HG03066 (cell line): ENCODE data around the gene ZBTB49.
"Not testable (repeated sequence)": the region's sequence is repeated elsewhere in the genome, so short reads cannot be mapped to it uniquely, and the experiment has no call there.

Source experiments
- ATAC-seq: cut with Tn5 transposase; IDR thresholded peaks from one replicate; pipeline ENCODE4 v1.9.1; 2021; ENCODE audit warnings: low read depth; ENCODE audit not compliant: unreplicated experiment

ZBTB49 gene

GRCh38 chr4:4321951-4322688 is 32.1 kb downstream of the ZBTB49 start:
- ATAC-seq: no peak

DNA sequence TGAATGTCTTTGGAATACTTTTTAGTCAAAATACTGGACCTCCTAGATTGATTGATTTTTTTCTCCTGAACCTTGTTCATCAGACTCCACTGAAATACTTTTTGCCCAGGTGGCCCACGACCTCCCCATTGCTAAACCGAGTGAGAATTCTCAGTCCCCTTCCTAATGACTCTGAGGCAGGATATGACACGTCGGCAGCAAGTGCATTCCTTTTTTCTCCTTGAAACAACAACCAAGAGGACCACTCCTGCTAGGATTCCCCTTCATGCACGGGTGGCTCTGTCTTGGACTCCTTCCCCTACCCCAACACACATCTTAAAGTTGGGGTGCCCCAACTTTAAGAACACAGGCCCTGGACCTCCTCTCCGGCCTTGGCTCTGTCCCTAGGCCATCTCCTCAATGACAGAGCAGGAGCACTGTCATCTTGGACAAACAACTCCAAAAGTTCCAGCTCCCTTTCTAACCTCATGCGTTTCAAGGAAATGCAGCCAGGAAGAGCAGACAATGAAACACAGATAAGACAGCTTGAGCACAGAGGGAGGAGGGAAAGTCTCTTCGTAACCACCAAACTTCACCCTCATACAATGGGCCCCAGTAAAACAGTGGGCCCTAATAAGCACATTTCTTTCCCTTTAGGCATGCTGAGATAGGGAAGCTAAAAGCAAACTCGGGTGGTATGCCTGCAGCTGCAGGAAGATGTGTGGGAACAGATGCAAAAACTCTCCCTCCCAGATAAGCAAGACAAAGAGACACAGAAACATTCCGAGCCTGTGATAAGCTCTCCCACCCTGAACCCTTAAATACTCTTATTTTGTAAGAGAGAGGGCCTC is 33.9 kb downstream of the ZBTB49 start:
- no peak for ATAC-seq

DNA sequence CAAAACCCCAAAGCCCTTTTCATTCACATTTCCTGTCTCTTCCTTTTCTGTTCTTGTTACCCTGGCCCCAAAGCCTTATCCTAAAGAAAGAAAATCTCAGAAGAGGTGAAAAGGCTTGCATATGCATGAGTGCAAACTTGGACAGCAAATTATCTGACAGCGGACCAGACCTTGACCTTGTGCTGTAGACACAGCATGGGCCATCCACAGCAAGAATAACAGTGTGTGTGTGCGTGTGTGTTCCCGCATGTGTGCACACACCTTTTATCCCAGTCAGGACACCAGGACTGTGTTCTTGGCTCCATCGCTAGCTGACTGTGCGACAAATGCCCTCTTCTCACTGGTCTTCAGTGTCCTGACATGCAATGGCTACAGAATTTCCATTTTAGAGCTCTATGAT is 35.3 kb downstream of the ZBTB49 start:
- ATAC-seq: no peak

DNA sequence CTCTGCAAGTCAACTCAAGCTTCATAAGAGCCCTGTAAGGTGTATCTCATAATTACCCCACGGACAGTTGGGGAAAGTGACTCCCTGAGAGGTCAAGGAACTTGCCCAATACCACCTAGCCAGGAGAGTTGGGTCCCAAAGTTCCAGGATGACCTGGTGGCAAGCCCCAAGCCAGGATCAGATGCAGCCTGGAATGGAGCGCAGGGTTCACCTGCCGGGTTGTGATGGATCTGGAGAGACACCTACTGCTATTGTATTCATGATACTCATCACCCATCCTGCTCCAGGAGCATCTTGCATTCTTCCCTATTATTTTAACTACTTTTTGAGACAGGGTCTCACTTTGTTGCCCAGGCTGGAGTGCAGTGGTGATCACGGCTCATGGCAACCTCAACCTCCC is 36.1 kb downstream of the ZBTB49 start:
- no peak for ATAC-seq

DNA sequence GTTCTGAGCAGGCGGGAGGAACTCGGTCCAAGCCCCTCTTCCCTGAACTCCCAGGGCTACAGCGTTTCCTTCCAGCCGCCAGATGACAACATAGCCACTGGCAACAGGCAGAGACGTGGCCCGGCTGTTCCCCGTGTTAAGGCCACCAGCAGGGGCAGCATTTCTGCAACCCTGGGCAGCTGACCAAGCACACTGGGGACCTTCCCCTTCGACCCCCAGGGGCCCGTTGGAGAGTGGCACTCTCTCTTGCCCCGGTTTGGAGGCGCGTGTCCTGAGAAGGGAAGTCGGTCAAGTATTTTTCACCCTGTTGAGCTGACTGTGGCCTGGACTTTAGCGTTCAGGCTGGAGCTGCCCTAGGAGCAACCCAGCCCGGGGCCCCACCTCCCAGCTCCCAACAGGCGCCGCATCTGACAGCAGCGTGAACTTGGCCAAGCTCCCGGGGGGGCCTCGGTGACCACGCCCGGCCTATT is 37.6 kb downstream of the ZBTB49 start:
- no peak for ATAC-seq

DNA sequence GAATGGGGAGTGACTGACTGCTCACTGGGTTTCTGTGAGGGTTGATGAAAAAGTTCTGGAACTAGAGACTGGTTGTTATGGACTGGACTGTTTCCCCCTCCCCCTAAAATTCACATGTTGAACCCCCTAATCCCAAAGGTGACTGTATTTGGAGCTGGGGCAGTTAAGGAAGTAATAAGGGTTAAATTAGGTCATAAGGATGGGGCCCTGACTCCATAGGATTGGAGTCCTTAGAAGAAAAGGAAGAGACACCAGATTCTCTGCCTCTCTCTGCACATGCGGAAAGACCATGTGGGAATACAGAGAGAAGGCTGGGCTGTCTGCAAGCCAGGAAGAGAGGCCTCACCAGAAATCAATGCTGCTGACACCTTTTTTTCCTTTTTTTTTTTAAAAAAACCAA is 38.2 kb downstream of the ZBTB49 start:
- ATAC-seq: no peak

DNA sequence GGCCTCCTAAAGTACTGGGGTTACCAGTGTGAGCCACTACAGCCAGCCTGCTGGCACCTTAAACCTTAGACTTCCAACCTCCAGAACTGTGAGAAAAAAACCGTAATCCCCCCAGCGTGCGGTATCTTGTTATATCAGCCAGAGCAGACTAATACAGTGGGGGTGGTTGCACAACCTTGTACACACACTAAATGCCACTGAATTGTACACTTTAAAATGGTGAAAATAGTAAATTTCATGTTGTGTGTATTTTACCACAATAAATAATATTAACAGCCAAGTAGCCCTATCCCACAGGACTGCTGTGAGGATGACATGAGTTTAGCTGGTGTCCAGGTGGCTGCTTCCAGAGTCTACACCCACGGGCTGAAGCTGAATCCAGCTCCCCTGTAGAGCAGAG is 38.8 kb downstream of the ZBTB49 start:
- no peak for ATAC-seq

DNA sequence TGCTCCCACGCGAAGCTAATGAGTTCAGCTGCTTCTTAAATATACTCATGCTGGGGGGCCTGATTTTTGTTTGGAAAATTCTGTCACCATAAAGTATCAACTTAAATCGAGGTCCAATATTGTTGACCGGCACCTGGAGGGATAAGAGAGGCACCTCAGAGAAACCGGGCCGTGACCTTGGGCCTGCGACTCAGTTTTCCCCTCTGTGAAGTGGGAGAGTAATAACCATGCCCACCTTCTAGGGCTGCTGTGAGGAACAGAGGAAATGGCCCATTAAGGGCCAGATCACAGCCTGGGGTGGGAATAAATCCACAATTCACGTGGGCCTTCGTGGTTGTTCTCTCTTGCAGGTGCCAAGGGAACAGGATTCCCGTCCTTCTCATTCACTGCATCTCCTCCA is 39.4 kb downstream of the ZBTB49 start:
- ATAC-seq: no peak

- ATAC-seq: no peak
Observed at GRCh38 chr4:4330794-4331193, 40.7 kb downstream of the ZBTB49 start.

- ATAC-seq: no peak
Observed at GRCh38 chr4:4332529-4332928, 42.5 kb downstream of the ZBTB49 start.

GRCh38 chr4:4333265-4333706 is 43.2 kb downstream of the ZBTB49 start:
- ATAC-seq: no peak

DNA sequence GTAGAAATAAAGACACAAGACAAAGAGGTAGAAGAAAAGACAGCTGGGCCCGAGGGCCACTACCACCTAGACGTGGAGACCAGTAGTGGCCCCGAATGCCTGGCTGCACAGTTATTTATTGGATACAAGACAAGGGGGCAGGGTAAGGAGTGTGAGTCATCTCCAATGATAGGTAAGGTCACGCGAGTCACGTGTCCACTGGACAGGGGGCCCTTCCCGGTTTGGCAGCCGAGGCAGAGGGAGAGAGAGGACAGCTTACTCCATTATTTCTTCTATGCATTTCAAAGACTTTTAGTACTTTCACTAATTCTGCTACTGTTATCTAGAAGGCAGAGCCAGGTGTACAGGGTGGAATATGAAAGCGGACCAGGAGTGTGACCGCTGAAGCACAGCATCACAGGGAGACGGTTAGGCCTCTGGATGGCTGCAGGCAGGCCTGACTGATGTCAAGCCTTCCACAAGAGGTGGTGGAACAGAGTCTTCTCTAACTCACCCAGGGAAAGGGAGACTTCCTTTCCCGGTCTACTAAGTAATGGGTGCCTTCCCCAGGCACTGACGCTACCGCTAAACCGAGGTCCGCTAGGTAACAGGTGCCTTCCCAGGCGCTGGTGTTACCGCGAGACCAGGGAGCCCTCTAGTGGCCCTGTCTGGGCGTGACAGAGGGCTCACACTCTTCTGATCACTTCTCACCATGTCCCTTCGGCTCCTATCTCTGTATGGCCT is 44.9 kb downstream of the ZBTB49 start:
- ATAC-seq: no peak

GRCh38 chr4:4338210-4339001 is 48.4 kb downstream of the ZBTB49 start:
- ATAC-seq: no peak

DNA sequence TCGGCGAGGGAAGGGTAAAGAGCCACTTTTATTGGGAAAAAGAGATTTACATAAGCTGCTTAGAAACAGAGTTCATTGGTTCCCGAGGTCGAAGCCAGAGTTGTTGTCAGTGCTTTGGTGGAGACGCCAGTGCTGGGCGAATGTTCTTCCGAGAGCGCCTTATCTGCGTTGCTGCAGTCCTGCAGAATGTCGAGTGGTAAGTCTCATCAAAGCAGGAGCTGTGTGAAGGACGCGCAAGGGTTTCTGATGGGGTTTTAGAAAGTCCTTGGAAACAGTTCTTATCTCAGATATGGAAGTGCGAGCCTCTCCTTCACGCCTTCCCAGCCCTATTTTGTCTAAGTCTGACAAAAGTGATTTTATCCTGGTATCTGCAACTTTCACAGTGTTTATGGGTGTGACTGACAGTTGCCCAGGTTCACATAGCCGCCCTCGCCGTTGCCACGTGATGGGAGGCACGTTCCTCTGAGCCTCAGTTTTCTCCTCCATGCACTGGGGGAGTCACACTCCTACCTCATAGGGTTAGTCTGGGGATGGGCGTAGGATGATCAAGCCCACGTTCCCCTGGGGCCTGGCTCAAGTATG is 49.5 kb downstream of the ZBTB49 start:
- no peak for ATAC-seq

DNA sequence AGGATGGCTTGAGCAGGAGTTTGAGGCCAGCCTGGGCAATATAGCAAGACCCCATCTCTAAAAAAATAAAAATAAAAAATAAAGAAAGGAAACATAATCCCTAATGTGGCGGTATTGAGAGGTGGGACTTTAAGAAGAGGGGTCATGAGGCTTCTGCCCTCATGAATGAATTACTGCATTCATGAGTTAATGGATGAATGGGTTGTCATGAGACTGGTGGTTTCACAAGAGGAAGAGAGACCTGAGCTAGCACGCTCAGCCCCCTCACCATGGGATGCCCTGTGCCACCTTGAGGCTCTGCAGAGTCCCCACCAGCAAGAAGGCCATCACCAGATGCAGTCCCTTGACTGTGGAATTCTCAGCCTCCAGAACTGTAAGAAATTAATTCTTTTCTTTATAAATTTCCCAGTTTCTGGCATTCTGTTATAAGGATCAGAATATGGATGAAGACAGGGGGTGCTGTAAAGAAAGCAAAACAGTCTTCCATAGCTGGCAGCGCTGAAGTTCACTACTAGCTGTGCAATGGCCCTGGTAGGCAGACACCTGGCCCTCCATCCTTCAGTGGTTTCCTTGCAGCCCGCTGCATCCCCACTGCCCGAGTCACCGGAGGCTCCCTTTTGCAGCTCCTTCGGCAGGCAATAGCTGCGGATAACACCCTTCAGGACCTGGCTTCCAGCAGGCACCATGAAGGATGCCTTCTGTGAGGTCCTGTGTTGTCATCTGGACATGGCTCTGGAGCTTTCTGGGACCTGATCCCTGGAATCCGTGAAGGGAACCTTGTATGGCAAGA is 52.0 kb downstream of the ZBTB49 start:
- no peak for ATAC-seq

- no peak for ATAC-seq
Observed at GRCh38 chr4:4343038-4343437, 53.0 kb downstream of the ZBTB49 start.

GRCh38 chr4:4344915-4345527 is 55.0 kb downstream of the ZBTB49 start:
- ATAC-seq: peak; percentile 69

DNA sequence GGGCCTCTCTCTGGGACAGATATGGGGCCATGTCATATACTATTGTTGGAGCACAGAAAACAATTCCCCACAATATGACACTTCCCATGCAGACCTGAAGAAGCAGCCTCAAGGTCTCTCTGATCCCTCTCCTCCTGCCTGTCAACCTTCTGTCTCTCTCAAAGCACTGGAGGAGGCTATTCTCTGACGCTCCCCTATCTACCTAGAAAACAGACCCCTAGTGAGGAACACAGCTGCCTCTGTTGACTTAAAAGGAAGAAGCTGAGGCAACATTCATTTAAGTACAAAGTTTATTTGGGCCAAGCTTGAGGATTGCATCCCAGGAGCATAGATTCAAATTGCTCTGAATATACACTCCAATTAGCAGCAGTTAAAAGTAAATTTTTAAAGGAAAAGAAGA is 57.5 kb downstream of the ZBTB49 start:
- ATAC-seq: no peak

GRCh38 chr4:4348585-4348984 is 58.5 kb downstream of the ZBTB49 start:
- not testable (repeated sequence) for ATAC-seq
